CD14-positive monocyte (primary cell): ENCODE measurements around the gene CLIC3. TPM values are rescaled to one million over a fixed set of nuclear protein-coding genes. Genes with fewer than 3 reads are reported as not detected.

Experiments
- DNase-seq, 3 donors: peaks; one replicate each; pipeline ENCODE4 v3.0.0-alpha.2; 2011 to 2022
- H2AFZ ChIP-seq: 2 replicates; pipeline ENCODE4 v1.6.0; 2012; ENCODE audit warnings: mild to moderate bottlenecking, low read depth, low read length, inconsistent platforms; ENCODE audit not compliant: insufficient read depth, poor library complexity, severe bottlenecking
- H3K27ac ChIP-seq, 2 donors: 1 replicate in 1 of 2; 2 replicates in 1 of 2; pipeline ENCODE4 v1.5.1; 2012 to 2013; ENCODE audit warnings: low read length in 2 of 2, control low read depth in 1 of 2, inconsistent platforms in 1 of 2, low read depth in 1 of 2, mild to moderate bottlenecking in 1 of 2
- H3K27me3 ChIP-seq, 2 donors: one replicate each; pipeline versions ENCODE4 v1.6.0 to v1.6.1; 2011 to 2013; ENCODE audit warnings: low read length in 2 of 2; ENCODE audit not compliant: control insufficient read depth in 2 of 2, insufficient read depth in 2 of 2
- H3K36me3 ChIP-seq, 2 donors: replicated peaks in 1 of 2; 1 replicate in 1 of 2; 2 replicates in 1 of 2; pipeline versions ENCODE4 v1.5.1 to v1.6.1; 2012 to 2013; ENCODE audit warnings: low read length in 2 of 2, control low read depth in 1 of 2, inconsistent platforms in 1 of 2, mild to moderate bottlenecking in 1 of 2; ENCODE audit not compliant: insufficient read depth in 2 of 2, control insufficient read depth in 1 of 2
- H3K4me1 ChIP-seq, 2 donors: 1 replicate in 1 of 2; 2 replicates in 1 of 2; pipeline versions ENCODE4 v1.5.1 to v1.6.1; 2012 to 2013; ENCODE audit warnings: low read length in 2 of 2, control low read depth in 1 of 2, inconsistent platforms in 1 of 2, mild to moderate bottlenecking in 1 of 2, moderate library complexity in 1 of 2; ENCODE audit not compliant: insufficient read depth in 2 of 2, control insufficient read depth in 1 of 2
- H3K4me2 ChIP-seq: replicated peaks from 2 replicates; pipeline ENCODE3; 2012; ENCODE audit warnings: low read length, moderate library complexity, mild to moderate bottlenecking; ENCODE audit not compliant: poor library complexity, severe bottlenecking; ENCODE audit errors: extremely low read depth
- H3K4me3 ChIP-seq, 3 experiments: fragments of 200-600 bp in 1 of 3; sonication (generic) in 1 of 3; replicated peaks in 1 of 3; 1 replicate in 2 of 3; 2 replicates in 1 of 3; pipeline ENCODE4 v1.5.1; 2011 to 2013; ENCODE audit warnings: low read length in 3 of 3, mild to moderate bottlenecking in 3 of 3, control low read depth in 2 of 3, low read depth in 2 of 3, inconsistent platforms in 1 of 3, moderate library complexity in 1 of 3
- H3K79me2 ChIP-seq: 2 replicates; pipeline ENCODE4 v1.6.0; 2012; ENCODE audit warnings: mild to moderate bottlenecking, control low read depth, inconsistent platforms, low read length, moderate library complexity; ENCODE audit not compliant: insufficient read depth
- H3K9ac ChIP-seq: 2 replicates; pipeline ENCODE4 v1.6.0; 2017; ENCODE audit warnings: low read length, mild to moderate bottlenecking; ENCODE audit not compliant: insufficient read depth, poor library complexity, severe bottlenecking
- H3K9me3 ChIP-seq, 2 donors: replicated peaks in 1 of 2; 1 replicate in 1 of 2; 2 replicates in 1 of 2; pipeline versions ENCODE4 v1.5.1 to v1.6.1; 2012 to 2013; ENCODE audit warnings: low read length in 2 of 2, control low read depth in 1 of 2; ENCODE audit not compliant: control insufficient read depth in 1 of 2, insufficient read depth in 1 of 2
- H4K20me1 ChIP-seq: 2 replicates; pipeline ENCODE4 v1.6.0; 2012; ENCODE audit warnings: mild to moderate bottlenecking, low read length, control low read depth, moderate library complexity; ENCODE audit not compliant: insufficient read depth
- H3K27ac Mint-ChIP-seq, 7 donors: one replicate each; pipeline ENCODE4 v1.8.0; 2020; ENCODE audit warnings: mild to moderate bottlenecking in 7 of 7, mixed read lengths in 7 of 7, moderate library complexity in 6 of 7, inconsistent platforms in 2 of 7
- H3K27me3 Mint-ChIP-seq, 3 donors: one replicate each; pipeline ENCODE4 v1.8.0; 2021 to 2022; ENCODE audit warnings: low read depth in 3 of 3, mild to moderate bottlenecking in 3 of 3, mixed read lengths in 3 of 3, moderate library complexity in 3 of 3, inconsistent platforms in 1 of 3
- H3K36me3 Mint-ChIP-seq, 2 donors: one replicate each; pipeline ENCODE4 v1.8.0; 2020; ENCODE audit warnings: mixed read lengths in 2 of 2, inconsistent platforms in 1 of 2, mild to moderate bottlenecking in 1 of 2
- H3K4me1 Mint-ChIP-seq: one replicate; pipeline ENCODE4 v1.8.0; 2020; ENCODE audit warnings: mild to moderate bottlenecking, mixed read lengths
- H3K4me3 Mint-ChIP-seq, 2 donors: one replicate each; pipeline ENCODE4 v1.8.0; 2020; ENCODE audit warnings: mild to moderate bottlenecking in 2 of 2, mixed read lengths in 2 of 2, moderate library complexity in 1 of 2
- H3K9me3 Mint-ChIP-seq, 7 donors: one replicate each; pipeline ENCODE4 v1.8.0; 2020 to 2022; ENCODE audit warnings: mixed read lengths in 7 of 7, mild to moderate bottlenecking in 6 of 7, moderate library complexity in 6 of 7, inconsistent platforms in 2 of 7
- WGBS: methylation state at CpG from one replicate; pipeline ENCODE4 v1.1.5; 2013; ENCODE audit warnings: missing lambda C conversion rate; ENCODE audit not compliant: insufficient coverage; 5-methylcytosine and 5-hydroxymethylcytosine counted together
- intact Hi-C, 2 donors: fragments of 100-400 bp; cut with micrococcal nuclease; formaldehyde crosslinking; loops; one replicate each; pipeline versions ENCODE4 v1.15.0 to v1.15.1; 2023
- polyA plus RNA-seq, 3 donors: library from polyadenylated mRNA; depleted of rRNA in 1 of 3; unstranded in 2 of 3; stranded (reverse) in 1 of 3; fragments of 300-500 nt in 2 of 3; fragments of >200 nt in 1 of 3; fragmentation: Illumina TruSeq in 2 of 3; gene quantifications; 1 replicate in 2 of 3; 2 replicates in 1 of 3; pipeline ENCODE4 v1.2.3, GENCODE V29; 2012 to 2021
- TF ChIP-seq, protein P1 (sequence below): fragments of 200-600 bp; IDR thresholded peaks from one replicate; pipeline ENCODE4 v1.8.0; 2022; ENCODE audit warnings: antibody characterized with exemption, mild to moderate bottlenecking

CLIC3 gene
- polyA plus RNA-seq, 3 donors: 0.29 to 0.51 TPM; not detected in 1

DNA sequence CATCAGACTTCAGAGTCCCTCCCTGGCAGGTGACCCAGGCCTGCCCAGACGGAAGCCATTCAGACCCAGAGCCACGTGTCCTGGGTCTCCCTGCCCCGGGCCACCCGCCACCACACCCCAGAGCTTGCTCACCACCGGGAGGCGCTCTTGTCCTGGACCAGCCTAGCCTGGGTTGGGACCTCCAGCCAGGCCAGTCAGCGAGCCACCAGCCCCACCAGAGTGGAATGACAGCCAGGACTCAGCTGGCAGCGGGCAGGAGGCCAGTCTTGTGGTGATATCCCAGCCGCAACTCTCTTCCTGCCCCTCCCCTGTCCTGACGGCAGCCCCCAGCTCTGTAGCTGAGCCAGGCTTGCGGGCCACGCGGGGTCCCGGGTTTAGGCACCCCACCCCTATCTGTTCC, 20.7 kb downstream of the CLIC3 start:
- Histone ChIP-seq H3K4me1 (peaks cover 22 to 35% of the 10 kb centered on the region in 2 donors), H3K27ac (no peak overlapping the region), H2AFZ (peak overlapping the region; percentile 44), H3K79me2 (no peaks in the 10 kb centered on the region), H3K36me3 (no peaks in the 10 kb centered on the region), H4K20me1 (no peaks in the 10 kb centered on the region), H3K9me3 (no peaks in the 10 kb centered on the region), H3K27me3 (peaks cover 0 to 20% of the 10 kb centered on the region in 2 donors), H3K4me2 (peak overlapping the region; percentile 37), H3K4me3 (no peak overlapping the region), H3K9ac (no peak overlapping the region)
- peaks cover 12 to 46% (median 21%) of the 10 kb centered on the region in 3 donors for H3K27me3 Mint-ChIP-seq
- no peaks in the 10 kb centered on the region for H3K36me3 Mint-ChIP-seq
- TF ChIP-seq, protein P1, sequence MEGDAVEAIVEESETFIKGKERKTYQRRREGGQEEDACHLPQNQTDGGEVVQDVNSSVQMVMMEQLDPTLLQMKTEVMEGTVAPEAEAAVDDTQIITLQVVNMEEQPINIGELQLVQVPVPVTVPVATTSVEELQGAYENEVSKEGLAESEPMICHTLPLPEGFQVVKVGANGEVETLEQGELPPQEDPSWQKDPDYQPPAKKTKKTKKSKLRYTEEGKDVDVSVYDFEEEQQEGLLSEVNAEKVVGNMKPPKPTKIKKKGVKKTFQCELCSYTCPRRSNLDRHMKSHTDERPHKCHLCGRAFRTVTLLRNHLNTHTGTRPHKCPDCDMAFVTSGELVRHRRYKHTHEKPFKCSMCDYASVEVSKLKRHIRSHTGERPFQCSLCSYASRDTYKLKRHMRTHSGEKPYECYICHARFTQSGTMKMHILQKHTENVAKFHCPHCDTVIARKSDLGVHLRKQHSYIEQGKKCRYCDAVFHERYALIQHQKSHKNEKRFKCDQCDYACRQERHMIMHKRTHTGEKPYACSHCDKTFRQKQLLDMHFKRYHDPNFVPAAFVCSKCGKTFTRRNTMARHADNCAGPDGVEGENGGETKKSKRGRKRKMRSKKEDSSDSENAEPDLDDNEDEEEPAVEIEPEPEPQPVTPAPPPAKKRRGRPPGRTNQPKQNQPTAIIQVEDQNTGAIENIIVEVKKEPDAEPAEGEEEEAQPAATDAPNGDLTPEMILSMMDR: peak; percentile 60
- intact Hi-C loops: no loop called here
- H3K27ac Mint-ChIP-seq: no peak overlapping the region
- DNase-seq: peak in 2 of 3 donors; percentile 16 to 36
- WGBS: 8% methylated on average over 14 of the region's 14 CpGs
- peak overlapping the region; percentile 20 to 70 for H3K4me3 Mint-ChIP-seq
- H3K9me3 Mint-ChIP-seq: peaks cover 0 to 2% (median 0%) of the 10 kb centered on the region in 7 donors
- H3K4me1 Mint-ChIP-seq: peaks cover 19% of the 10 kb centered on the region

- DNase-seq: peak in 2 of 3 donors; percentile 25 to 29
- WGBS: 31% methylated on average over 11 of the region's 15 CpGs
- H3K9me3 ChIP-seq: no peaks in the 10 kb centered on the region
- H3K9me3 Mint-ChIP-seq: peaks cover 0 to 2% (median 0%) of the 10 kb centered on the region in 7 donors
- H3K36me3 ChIP-seq: no peaks in the 10 kb centered on the region
- H3K36me3 Mint-ChIP-seq: no peaks in the 10 kb centered on the region
- H3K27me3 ChIP-seq: peaks cover 0 to 20% of the 10 kb centered on the region in 2 donors
- no peaks in the 10 kb centered on the region for H4K20me1 ChIP-seq
- H3K4me3 ChIP-seq: peak overlapping the region in 1 of 3 experiments; percentile 37
- peaks cover 22 to 35% of the 10 kb centered on the region in 2 donors for H3K4me1 ChIP-seq
- H3K4me2 ChIP-seq: peak overlapping the region; percentile 37
- H3K27ac ChIP-seq: no peak overlapping the region
- H3K9ac ChIP-seq: peak overlapping the region; percentile 39
- peaks cover 12 to 44% (median 21%) of the 10 kb centered on the region in 3 donors for H3K27me3 Mint-ChIP-seq
- H3K4me3 Mint-ChIP-seq: peak overlapping the region; percentile 20 to 70
- intact Hi-C loops: no loop called here
- TF ChIP-seq, protein P1: no peak
- H3K27ac Mint-ChIP-seq: peak overlapping the region in 2 of 7 donors; percentile 26 to 30
- peaks cover 19% of the 10 kb centered on the region for H3K4me1 Mint-ChIP-seq
- no peaks in the 10 kb centered on the region for H3K79me2 ChIP-seq
- peak overlapping the region; percentile 44 for H2AFZ ChIP-seq
Measured at GRCh38 chr9:136974817-136975535, 21.4 kb downstream of the CLIC3 start.
